Skin epidermis (tissue), 12 donors: Measurements from ENCODE around the gene YPEL3.

Source experiments
- H3K27ac ChIP-seq, 21 experiments: fragments of 200-600 bp; sonication (generic) in 11 of 21; one replicate each; pipeline ENCODE4 v1.5.0; 2020; ENCODE audit warnings: mild to moderate bottlenecking in 3 of 21, inconsistent platforms in 2 of 21, moderate library complexity in 2 of 21
- H3K4me3 ChIP-seq, 7 experiments: fragments of 200-600 bp; sonication (generic) in 2 of 7; one replicate each; pipeline ENCODE4 v1.5.0; 2020; ENCODE audit warnings: inconsistent platforms in 2 of 7, mild to moderate bottlenecking in 2 of 7, moderate library complexity in 1 of 7

Gene YPEL3

GRCh38 chr16:30094541-30095165 is 1.4 kb downstream of the YPEL3 start:
- H3K4me3 ChIP-seq, result peak overlapping the region; percentile 40 to 80 (median 61)
- peak overlapping the region; percentile 62 to 98 (median 92) for H3K27ac ChIP-seq

- Histone ChIP-seq H3K4me3 (peak overlapping the region; percentile 39 to 51 (median 45)), H3K27ac (peak overlapping the region in 20 of 21 experiments; percentile 70 to 93 (median 84))
Observed at GRCh38 chr16:30092373-30093010, 3.5 kb downstream of the YPEL3 start.

GRCh38 chr16:30091474-30092372 is 4.3 kb downstream of the YPEL3 start, which contains the start of gene TBX6:
Gene TBX6 (minus strand): TSS chr16:30091924. CDS start chr16:30091193, 731 bp downstream.
- Histone ChIP-seq H3K27ac (peak within 1 kb of the TSS; percentile 27 to 93 (median 84)), H3K4me3 (peak within 1 kb of the TSS; percentile 39 to 51 (median 45))

- peak overlapping the region in 6 of 7 experiments; percentile 39 to 51 (median 46) for H3K4me3 ChIP-seq
- H3K27ac ChIP-seq, result peak overlapping the region; percentile 27 to 93 (median 84)
Observed at GRCh38 chr16:30090610-30091331, 5.2 kb downstream of the YPEL3 start.

GRCh38 chr16:30088832-30089624 is 7.0 kb downstream of the YPEL3 start:
- no peak overlapping the region for H3K4me3 ChIP-seq
- peak overlapping the region in 8 of 21 experiments; percentile 14 to 89 (median 42) for H3K27ac ChIP-seq

- peak overlapping the region in 3 of 21 experiments; percentile 17 to 42 (median 30) for H3K27ac ChIP-seq
- no peak overlapping the region for H3K4me3 ChIP-seq
Observed at GRCh38 chr16:30088237-30088831, 7.7 kb downstream of the YPEL3 start.

GRCh38 chr16:30087181-30087898 is 8.7 kb downstream of the YPEL3 start:
- no peak overlapping the region for H3K4me3 ChIP-seq
- H3K27ac ChIP-seq, result no peak overlapping the region

GRCh38 chr16:30086291-30087140 is 9.5 kb downstream of the YPEL3 start:
- H3K4me3 ChIP-seq, result no peak overlapping the region
- H3K27ac ChIP-seq, result peak overlapping the region in 2 of 21 experiments; percentile 27 to 55

- H3K27ac ChIP-seq, result peak overlapping the region in 5 of 21 experiments; percentile 17 to 70 (median 27)
- no peak overlapping the region for H3K4me3 ChIP-seq
Observed at GRCh38 chr16:30085820-30086219, 10.2 kb downstream of the YPEL3 start.

- H3K27ac ChIP-seq, result peak overlapping the region in 7 of 21 experiments; percentile 8 to 70 (median 39)
Observed at GRCh38 chr16:30085247-30085646, 10.8 kb downstream of the YPEL3 start.

GRCh38 chr16:30084816-30085159 is 11.2 kb downstream of the YPEL3 start:
- peak overlapping the region in 5 of 21 experiments; percentile 37 to 70 (median 55) for H3K27ac ChIP-seq
- H3K4me3 ChIP-seq, result no peak overlapping the region

More at GRCh38 chr16:30085247-30085646, 10.8 kb downstream of the YPEL3 start:
- H3K4me3 ChIP-seq, result no peak overlapping the region

- peak overlapping the region in 1 of 21 experiments; percentile 37 for H3K27ac ChIP-seq
- no peak overlapping the region for H3K4me3 ChIP-seq
Observed at GRCh38 chr16:30084096-30084815, 11.8 kb downstream of the YPEL3 start.

GRCh38 chr16:30083216-30084055 is 12.6 kb downstream of the YPEL3 start:
- Histone ChIP-seq H3K4me3 (no peak overlapping the region), H3K27ac (no peak overlapping the region)

- no peak overlapping the region for H3K27ac ChIP-seq
- no peak overlapping the region for H3K4me3 ChIP-seq
Observed at GRCh38 chr16:30082545-30083090, 13.4 kb downstream of the YPEL3 start.

- H3K27ac ChIP-seq, result no peak overlapping the region
- H3K4me3 ChIP-seq, result no peak overlapping the region
Observed at GRCh38 chr16:30079480-30079879, 16.5 kb downstream of the YPEL3 start.
